ENCODE data around the gene IFT122.
"Not testable (repeated sequence)": the region's sequence is repeated elsewhere in the genome, so short reads cannot be mapped to it uniquely, and the experiment has no call there.

Gene IFT122

GRCh38 chr3:129439817-129440617 lies at the start of gene IFT122, which contains the start of gene MBD4:
TSS of gene IFT122 (plus strand) at chr3:129440224. CDS start at chr3:129440331, 107 bp downstream.
TSS of gene MBD4 (minus strand) at chr3:129439948. CDS start at chr3:129439833, 115 bp downstream.
- DNase-seq = peak; percentile 99

GRCh38 chr3:129391583-129391982 lies 48.4 kb upstream of the IFT122 start:
- not testable (repeated sequence) for DNase-seq

- not testable (repeated sequence) for DNase-seq
These were observed 47.7 kb upstream of the IFT122 start for GRCh38 chr3:129392106-129392887.

- no peak for DNase-seq
These were observed 46.8 kb upstream of the IFT122 start for GRCh38 chr3:129393271-129393670.

- DNase-seq = not testable (repeated sequence)
These were observed 46.1 kb upstream of the IFT122 start for GRCh38 chr3:129393760-129394564.

GRCh38 chr3:129398803-129399144 lies 41.2 kb upstream of the IFT122 start:
- DNase-seq = no peak

GRCh38 chr3:129399145-129399894 lies 40.7 kb upstream of the IFT122 start:
- DNase-seq = peak; percentile 99

GRCh38 chr3:129399895-129400357 lies 40.1 kb upstream of the IFT122 start:
- no peak for DNase-seq

- no peak for DNase-seq
These were observed 37.8 kb upstream of the IFT122 start for GRCh38 chr3:129402210-129402609.

GRCh38 chr3:129402616-129403015 lies 37.4 kb upstream of the IFT122 start:
- no peak for DNase-seq

- no peak for DNase-seq
These were observed 36.6 kb upstream of the IFT122 start for GRCh38 chr3:129403450-129403849.

- DNase-seq = no peak
These were observed 35.9 kb upstream of the IFT122 start for GRCh38 chr3:129404130-129404529.

- DNase-seq = no peak
These were observed 35.4 kb upstream of the IFT122 start for GRCh38 chr3:129404610-129405009.

- DNase-seq = no peak
These were observed 30.5 kb upstream of the IFT122 start for GRCh38 chr3:129409541-129409940.

- no peak for DNase-seq
These were observed 29.1 kb upstream of the IFT122 start for GRCh38 chr3:129410971-129411370.

GRCh38 chr3:129412542-129413198 lies 27.4 kb upstream of the IFT122 start:
- no peak for DNase-seq

GRCh38 chr3:129413238-129413637 lies 26.8 kb upstream of the IFT122 start:
- not testable (repeated sequence) for DNase-seq

GRCh38 chr3:129413687-129414506 lies 26.1 kb upstream of the IFT122 start:
- DNase-seq = no peak

GRCh38 chr3:129415378-129415777 lies 24.6 kb upstream of the IFT122 start:
- no peak for DNase-seq

GRCh38 chr3:129415830-129416229 lies 24.2 kb upstream of the IFT122 start:
- no peak for DNase-seq

- no peak for DNase-seq
These were observed 23.6 kb upstream of the IFT122 start for GRCh38 chr3:129416415-129416814.
